HG03571 (cell line): ENCODE results near the gene RNFT2.
A peak's percentile ranks its signal among the peaks of the same experiment; 100 is the strongest.

ENCODE experiments used
- ATAC-seq: cut with Tn5 transposase; IDR thresholded peaks from one replicate; pipeline ENCODE4 v1.9.1; 2021; ENCODE audit not compliant: unreplicated experiment

Gene RNFT2, protein sequence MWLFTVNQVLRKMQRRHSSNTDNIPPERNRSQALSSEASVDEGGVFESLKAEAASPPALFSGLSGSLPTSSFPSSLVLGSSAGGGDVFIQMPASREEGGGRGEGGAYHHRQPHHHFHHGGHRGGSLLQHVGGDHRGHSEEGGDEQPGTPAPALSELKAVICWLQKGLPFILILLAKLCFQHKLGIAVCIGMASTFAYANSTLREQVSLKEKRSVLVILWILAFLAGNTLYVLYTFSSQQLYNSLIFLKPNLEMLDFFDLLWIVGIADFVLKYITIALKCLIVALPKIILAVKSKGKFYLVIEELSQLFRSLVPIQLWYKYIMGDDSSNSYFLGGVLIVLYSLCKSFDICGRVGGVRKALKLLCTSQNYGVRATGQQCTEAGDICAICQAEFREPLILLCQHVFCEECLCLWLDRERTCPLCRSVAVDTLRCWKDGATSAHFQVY

DNA sequence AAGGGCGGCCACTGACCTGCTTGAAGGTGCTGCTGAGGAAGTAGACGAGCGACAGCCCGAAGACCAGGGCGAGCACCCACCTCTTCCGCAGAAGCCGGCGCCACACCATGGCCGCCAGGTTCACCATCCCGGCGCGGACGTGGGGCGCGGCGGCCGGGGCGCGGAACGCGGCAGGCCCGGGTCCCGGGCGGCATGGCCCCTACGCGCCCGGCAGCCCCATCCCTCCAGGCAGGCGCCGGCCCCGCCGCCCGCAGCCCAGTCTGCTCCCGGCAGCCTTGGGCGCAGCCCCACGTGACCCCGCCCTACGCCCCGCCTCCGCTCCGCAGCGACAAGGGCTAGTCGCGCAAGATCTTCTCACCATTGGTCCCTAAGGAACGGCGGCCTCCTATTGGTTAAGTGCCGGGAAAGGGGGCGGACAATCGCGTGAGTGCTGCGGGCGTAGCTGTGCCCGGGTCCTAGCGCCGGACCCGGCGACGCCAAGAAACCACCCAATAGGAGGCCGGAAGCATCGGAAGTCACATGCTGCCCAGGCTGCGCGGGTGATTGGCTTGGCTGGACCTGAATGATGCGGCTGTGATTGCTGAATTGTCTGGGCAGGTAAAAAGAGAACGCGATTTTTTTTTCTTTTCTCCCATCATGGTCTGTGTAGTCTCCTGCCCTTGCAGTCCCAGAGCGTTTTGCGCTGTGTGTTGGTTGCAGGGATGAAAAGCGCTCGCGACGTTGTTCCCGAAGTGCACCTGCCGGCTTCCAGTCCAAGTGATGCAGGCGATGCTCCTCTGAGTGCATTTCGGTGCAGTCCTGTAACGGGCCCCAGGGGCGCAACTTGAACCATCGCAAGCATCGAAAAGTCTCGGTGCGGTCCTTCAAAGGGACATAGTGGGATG lies at the start of gene RNFT2, which contains the start of gene SPRING1:
RNFT2 (plus strand) TSS at position 542 of the 884 bp plus-strand sequence. CDS start 2,183 bp downstream, outside the sequence.
SPRING1 (minus strand) TSS at position 296 of the 884 bp plus-strand sequence; CDS start at position 127, 169 bp downstream.
- peak; percentile 98 for ATAC-seq

DNA sequence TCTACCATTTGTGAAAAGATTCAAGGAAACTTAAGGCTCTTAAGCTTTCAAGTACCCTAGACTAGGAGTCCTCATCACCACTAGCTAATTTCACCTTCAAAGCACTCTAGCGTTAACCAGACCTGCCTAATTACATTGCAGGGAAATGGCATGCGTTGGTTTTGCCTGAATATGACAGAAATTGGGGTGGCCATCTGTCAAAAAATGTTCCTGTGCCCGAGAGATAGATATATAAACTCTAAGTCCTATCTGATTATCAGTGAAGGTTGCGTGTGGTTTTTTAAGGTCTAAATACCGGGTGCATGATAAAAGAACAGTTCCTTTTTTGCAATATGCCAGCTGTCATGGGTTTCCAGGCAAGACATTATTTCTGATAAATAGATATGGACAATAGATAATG lies 48.6 kb upstream of the RNFT2 start:
- ATAC-seq, result no peak

DNA sequence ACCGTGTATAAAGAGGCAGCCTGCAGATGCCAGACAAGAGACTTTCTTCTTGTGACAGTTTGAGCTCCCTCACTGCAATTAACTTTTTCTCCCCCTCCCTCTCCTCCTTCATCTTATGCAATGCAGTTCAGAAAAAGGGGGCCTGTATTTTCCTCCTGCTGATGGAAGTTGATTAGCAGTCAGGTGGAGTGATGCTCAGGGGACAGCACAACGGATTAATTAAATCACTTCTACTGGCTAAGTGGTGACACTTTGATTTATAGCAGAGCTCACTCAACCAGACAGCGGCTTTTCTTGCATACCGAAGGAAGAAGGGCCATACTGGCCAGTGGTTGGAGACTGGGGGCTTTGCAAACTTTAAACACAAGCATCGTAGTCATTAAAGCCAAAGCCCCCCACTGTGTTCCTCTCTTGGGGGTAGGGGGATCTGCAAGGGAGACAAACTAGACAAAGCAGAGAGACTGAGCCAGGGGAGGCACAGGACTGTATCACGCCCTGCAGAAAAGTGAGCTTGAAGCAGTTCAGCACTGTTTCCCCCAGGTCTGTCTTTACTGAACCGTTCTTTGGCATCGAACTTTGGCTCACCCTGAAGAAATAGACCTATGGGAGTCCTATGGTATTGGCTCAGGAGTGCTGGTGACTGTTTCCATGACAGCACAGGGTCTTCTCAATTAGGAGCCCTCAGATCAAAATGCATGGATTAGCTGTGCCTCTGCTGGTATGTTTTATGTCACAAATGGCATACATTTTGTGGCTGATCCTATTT lies 48.0 kb upstream of the RNFT2 start:
- ATAC-seq, result no peak

DNA sequence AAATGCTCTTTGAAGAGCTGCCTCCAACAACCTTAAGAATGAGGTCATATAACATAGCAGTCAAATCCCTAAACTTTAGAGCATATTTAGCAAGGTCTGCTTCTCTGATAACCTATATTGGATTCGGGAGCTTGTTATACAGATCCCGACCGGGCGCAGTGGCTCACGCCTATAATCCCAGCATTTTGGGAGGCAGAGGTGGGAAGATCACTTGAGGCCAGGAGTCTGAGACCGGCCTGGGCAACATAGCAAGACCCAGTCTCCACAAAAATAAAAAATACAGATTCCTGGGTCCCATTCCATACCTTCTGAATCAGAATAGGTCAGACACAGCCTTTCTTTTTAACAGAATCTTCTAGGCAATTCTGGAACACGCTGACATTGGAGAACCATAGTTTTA lies 46.9 kb upstream of the RNFT2 start:
- no peak for ATAC-seq

DNA sequence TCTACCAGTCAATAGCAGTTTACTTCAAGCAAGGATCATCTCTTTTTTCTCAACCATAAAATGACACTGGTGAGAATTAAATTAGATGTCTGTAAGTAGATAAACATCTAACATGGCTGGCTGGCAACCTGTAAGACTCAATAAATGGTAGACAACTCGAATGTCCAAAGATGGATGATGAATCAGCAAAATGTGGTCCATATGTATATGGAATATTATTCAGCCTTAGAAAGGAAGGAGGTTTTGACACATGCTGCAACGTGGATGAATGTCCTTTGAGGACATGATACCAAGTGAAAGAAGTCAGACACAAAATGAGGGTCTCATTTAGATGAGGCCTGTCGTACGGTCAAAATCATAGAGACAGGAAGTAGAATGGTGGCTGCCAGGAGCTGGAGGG lies 46.5 kb upstream of the RNFT2 start:
- no peak for ATAC-seq

DNA sequence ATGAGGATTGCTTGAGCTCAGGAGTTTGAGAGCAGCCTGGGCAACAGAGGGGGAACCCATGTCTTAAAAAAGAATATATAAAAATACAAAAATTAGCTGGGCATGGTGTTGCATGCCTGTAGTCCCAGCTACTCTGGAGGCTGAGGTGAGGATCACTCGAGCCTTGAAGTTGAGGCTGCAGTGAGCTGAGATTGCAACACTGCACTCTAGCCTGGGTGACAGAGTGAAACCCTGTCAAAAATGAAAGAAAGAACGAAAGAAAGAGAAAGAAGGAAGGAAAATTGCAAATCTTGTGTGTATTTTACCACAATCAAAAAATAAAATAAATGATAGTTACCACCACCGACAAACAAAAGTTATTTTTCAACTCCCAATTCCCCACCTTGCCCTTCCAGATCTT lies 45.5 kb upstream of the RNFT2 start:
- no peak for ATAC-seq

DNA sequence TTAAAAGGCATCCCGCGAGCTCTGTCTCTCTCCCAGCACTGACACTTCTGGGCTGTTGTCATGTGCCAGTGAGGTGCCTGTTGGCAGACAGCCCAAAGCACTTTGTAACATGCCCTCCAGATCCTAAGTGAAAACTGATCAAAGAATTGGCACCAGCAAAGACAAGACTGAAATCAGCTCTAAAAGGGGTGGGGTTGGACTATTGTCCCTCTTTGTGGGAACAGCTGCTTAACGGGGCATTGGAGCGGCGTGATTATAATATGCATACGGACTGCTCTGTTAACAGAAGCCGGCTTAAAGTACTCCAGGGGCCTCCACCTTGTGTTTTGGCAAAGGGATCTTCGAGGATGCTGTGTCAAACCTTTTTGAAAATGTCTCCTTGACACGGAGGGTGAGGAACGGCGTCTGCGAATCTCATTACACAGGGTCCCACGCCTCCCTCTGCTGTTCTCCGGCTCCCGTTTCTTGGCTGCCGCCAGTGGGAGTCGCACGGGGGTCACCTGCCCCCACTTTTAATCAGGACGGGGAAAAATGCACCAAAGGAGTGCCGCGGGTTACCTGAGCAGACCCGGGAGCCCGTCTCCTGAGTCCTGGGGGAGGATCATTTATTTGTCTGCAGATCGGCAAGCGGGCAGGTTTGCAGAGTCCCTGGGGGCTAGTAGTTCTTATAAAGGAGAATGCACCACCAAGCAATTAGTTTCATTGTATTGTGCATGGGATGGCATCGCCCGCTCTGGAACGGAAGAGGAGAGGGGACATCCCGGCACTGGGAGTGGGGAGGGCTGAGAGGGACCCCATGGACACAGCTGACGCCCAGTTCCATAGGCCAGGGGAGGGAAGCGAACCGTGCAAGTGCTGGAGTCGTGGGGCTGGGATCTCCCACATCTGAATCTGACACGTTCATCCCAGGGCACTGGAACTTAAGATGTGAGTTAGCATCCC lies 44.6 kb upstream of the RNFT2 start:
- no peak for ATAC-seq

DNA sequence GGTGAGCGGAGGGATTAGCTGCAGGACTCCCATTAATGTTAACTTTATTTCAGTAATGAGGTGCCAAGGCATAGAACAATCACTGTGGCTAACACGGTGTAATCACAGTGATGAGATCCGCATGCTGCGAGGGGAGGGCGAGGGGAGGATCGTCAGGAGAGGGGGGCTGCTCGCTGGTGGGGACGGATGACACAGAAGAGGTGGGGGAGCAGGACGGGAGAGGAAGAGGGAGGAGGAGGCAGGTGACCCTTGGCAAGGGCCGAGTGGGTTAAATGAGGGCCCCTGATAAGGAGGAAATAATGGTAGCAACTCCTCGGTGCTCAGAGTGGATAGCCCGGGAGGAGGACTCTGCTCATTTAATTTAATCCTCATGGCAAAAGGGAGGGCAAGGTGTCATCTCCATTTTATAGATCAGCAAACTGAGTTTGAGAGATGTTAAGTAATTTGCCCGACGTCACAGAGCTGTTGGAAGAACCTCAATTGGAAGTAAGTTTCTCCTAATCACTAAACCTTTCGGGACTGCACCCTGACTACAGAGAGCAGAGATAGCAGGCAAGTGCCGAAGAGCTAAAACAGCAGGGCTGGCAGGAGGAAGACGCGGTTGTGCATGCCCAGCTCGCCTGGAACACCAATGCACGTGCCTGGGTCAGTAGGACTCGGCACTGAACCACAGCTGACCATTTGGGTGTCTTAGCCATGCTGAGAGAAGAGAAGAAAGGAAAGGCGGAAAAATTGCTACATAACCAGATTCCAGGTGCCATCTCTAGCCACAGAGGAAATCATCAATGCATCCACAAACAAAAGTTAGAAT lies 43.3 kb upstream of the RNFT2 start:
- ATAC-seq, result no peak

DNA sequence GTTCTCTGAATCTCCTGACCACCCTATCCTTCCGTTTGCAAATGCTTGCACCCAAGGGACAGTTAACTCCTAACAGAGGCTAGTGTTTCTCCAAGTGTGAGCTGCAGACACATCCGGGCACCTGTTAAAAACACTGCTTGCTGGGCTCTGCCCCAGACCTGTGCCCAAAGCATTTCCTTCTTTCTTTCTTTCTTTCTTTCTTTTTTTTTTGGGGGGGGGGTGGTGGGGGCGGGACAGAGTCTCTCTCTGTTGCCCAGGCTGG lies 42.7 kb upstream of the RNFT2 start:
- ATAC-seq, result no peak

DNA sequence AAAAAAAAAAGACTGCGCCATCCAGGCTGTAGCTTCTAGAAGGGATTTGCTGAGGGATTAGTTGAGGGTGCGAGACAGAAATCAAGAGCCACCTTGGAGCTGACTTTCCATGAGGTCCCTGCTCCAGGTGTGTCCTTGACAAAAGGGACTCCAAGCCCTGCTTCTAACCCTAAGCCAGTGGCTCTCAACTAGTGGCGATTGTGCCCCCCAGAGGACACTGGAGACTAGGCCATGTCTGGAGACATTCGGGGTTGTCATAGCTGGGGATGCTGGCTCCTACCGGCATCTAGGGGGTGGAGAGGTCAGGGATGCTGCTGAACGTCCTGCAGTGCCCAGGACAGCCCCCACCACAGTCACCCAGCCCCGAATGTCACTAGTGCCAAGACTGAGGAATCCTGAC lies 40.8 kb upstream of the RNFT2 start:
- ATAC-seq, result no peak

DNA sequence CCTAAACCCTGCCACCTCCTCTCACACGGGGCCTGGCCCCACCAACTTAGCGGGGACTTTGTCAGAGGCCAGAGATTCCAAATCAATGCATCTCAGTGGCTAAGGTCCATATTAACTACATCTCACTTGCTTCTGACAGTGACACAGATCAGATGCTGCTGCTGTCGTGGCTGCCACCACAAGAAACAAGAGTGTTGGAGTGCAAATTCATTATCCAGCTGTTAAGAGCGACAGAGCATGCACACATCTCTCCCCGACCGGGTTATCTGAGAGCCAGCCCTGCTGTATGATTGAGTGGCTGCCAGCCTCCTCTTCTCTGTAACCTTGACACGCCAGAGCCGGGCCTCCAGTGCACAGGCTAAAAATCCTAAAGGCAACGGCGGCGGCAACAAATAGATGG lies 40.4 kb upstream of the RNFT2 start:
- ATAC-seq, result no peak

DNA sequence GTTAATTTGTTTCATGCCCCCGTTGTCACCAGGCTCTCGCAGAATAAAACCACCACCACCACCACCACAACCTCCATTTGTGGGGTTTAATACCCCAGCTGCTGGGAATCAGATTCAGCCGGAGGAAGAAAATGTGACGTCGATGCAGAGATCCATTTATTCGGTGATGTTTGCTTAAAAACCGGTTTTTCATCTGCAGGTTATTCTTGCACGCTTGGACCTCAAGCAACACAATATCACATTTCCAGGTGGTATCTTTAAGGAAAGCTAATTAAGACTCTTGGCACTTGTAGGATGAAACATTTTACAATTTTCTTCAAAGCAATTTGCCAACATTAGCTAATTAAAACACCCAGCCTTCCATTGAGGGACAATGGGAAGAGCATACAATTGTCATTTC lies 40.0 kb upstream of the RNFT2 start:
- ATAC-seq, result no peak

DNA sequence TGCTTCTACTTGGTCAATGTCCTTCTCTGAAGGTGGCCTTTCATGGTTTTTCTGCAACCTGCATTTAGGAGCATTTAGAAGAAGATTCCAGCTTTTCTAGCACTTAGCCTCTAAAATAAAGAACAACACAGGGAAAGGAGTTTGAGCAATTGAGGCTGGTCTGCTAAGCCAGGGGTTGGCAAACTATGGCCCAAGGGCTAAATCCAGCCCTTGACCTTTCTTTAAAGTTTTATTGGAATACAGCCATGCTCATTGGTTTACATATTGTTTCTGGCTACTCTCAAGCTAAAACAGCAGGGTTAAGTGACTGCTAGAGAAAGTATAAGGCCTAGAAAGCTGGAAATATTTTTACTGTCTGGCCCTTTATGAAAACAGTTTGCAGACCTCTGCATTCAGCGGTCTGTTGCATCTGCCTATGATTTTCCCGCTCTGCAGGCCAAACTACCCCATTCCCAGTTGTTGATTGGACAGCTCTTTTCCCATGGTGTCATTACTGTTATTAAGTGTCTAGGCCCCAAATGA lies 39.5 kb upstream of the RNFT2 start:
- ATAC-seq, result no peak

DNA sequence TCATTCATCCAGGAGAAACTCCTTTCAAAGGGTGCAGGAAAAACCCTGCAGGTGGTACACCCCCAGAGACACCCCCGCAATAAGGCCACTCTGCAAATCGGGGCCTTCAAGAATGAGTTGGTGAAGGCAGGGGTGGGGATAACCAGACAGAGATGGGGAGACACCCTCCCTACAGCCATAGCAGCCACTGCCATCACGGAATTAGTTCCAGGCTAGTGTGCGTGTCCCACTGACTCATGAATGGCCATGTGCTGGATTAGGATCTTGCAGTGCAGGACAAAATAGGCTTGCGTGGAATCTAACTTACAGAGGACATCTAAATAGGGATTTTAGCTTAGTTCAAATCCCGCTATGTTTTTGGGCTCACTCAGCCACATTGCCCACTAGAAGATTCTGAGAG lies 38.0 kb upstream of the RNFT2 start:
- ATAC-seq, result no peak

DNA sequence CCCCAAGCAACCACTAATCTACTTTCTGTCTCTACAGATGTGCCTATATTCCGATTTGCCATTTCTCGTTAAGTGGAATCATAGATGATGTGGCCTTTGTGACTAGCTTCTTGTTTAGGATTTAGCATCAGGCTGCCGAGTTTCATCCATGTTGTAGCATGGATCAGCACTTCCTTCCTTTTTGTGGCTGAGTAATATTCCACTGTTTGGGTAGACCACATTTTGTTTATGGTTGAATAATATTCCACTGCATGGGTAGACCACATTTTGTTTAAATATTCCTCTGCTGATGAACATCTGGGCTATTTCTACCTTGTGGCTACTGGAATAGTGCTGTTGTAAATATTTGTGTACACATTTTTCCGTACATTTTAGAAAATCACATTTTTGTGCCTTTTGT lies 36.7 kb upstream of the RNFT2 start:
- ATAC-seq, result no peak

DNA sequence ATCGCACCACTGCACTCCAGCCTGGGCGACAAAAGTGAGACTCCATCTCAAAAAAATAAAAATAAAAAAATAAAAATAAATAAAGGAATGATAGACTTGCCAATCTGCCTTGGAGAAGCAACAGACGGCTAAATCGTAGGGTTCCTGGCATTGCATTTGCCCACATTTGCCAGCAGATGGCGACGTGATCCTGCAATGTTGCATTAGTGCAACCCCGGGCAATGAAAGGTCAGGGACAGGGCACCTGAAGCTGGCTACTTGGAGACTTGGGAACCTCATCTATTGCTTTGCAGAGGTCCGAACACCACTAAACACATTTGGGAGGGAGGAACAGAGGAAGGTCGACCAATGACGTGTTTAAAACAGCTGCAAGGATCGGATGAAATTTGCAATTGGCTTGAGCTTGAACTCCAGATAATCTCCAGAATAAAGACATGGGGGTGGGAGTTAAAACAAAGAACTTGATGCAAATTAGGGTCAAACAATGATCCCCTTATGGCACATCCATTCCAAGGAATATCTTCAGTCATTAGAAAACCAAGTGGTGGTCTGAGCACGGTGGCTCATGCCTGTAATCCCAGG lies 34.8 kb upstream of the RNFT2 start:
- peak; percentile 68 for ATAC-seq

DNA sequence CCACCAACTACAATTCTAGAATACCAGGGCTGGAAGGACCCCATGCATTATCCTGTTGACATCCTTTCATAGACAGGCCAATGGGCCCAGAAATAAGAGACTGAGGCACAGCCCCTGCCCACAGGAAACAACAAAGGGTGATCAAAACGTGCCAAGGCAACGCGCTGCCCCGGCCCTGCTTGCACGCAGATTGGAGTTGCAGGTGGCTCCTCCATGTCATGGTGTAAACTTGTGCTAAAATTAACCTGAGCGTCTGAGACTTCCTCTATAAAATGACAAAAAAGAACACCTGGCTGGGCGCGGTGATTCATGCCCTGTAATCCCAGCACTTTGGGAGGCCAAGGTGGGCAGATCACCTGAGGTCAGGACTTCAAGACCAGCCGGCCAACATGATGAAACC lies 30.4 kb upstream of the RNFT2 start:
- ATAC-seq, result no peak

DNA sequence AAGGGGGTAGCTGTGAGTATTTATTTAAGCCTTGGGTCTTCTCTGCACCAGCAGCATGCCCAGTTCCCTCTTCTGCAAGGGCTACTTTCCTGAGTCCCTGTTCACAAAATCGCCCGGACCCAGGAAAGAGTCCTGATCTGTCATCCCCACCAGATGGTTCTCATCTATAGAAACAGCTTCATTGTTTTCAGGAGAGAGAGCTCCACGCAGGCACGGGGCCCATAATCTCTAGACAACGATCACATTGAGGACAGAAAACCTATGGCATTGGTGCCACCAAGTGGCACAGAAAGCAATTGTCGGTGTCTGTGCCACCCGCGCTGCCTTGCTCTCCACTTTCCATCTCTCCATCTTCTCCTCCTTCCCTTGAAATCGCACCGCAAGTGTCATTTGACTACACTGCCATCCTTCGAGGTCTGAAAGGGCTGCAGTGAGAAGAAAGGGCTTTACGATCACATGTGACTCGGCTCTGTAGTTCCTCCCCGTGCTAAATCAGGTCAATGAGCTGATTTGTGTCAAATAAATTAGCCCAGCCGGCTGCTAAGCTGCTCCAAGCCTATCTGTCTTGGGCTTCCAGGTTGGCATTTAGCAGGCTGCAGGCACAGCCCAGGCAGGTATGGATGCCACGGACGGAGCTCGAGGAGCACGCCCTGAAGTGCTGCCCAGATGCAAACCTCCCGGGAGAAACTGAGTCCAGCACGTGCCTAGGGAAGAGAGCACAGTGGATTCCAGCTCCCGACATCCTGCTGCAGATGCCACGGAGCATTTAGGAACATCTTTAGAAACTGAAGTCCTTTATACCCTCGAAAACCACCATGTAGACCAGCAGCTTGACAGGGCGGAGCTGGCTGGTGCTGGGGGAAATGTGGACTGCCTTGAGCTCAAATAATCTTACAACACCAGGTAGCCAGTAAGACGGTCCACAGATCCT lies 29.0 kb upstream of the RNFT2 start:
- no peak for ATAC-seq
